IMR-90 (cell line): Measurements from ENCODE around the gene USP6NL. TPM values are rescaled to one million over a fixed set of nuclear protein-coding genes. Genes with fewer than 3 reads are reported as not detected.

Experiments
- ATAC-seq: fragments of 200-7000 bp; cut with Tn5 transposase; 2 replicates; pipeline ENCODE4 v1.9.1; 2020; ENCODE audit warnings: low read depth, mild to moderate bottlenecking, moderate library complexity
- BruUV-seq: library from RNA; stranded (reverse); fragments of 400-500 nt; replicated peaks from 2 replicates; lab custom pipeline; 2021; lab: Mats Ljungman, UMichigan
- CTCF ChIA-PET: fragments of 300-600 bp; formaldehyde crosslinking; extraction: SDS; loops from one replicate; lab custom pipeline; 2021; ENCODE audit warnings: antibody characterized with exemption; lab: Yijun Ruan, JAX
- POLR2A ChIA-PET: fragments of 300-600 bp; sonication (Branson Sonifier 250); formaldehyde crosslinking; loops from one replicate; lab custom pipeline; 2022; ENCODE audit warnings: antibody characterized with exemption; ENCODE audit not compliant: unreplicated experiment; lab: Charles Lee
- DNase-seq: peaks from one replicate; pipeline ENCODE4 v3.0.0; 2013
- H2AFZ ChIP-seq: replicated peaks from 2 replicates; pipeline ENCODE3; 2013; ENCODE audit warnings: low read length, mild to moderate bottlenecking; ENCODE audit not compliant: poor library complexity
- H2AK5ac ChIP-seq: 2 replicates; pipeline ENCODE4 v1.6.1; 2013; ENCODE audit warnings: low read depth, low read length, inconsistent platforms
- H2AK9ac ChIP-seq: replicated peaks from 2 replicates; pipeline ENCODE3; 2013; ENCODE audit warnings: mild to moderate bottlenecking, low read depth, low read length, moderate library complexity; ENCODE audit not compliant: poor library complexity
- H2BK120ac ChIP-seq: 2 replicates; pipeline ENCODE4 v1.6.1; 2013; ENCODE audit warnings: low read depth, low read length, inconsistent platforms
- H2BK15ac ChIP-seq: 3 replicates; pipeline ENCODE4 v1.6.1; 2013; ENCODE audit warnings: low read depth, low read length, inconsistent platforms
- H2BK20ac ChIP-seq: 2 replicates; pipeline ENCODE4 v1.6.1; 2013; ENCODE audit warnings: low read depth, mild to moderate bottlenecking, inconsistent platforms, low read length, moderate library complexity
- H2BK5ac ChIP-seq: 2 replicates; pipeline ENCODE4 v1.6.1; 2013; ENCODE audit warnings: mild to moderate bottlenecking, low read depth, low read length, inconsistent platforms; ENCODE audit not compliant: poor library complexity, severe bottlenecking
- H3K14ac ChIP-seq: replicated peaks from 2 replicates; pipeline ENCODE4 v1.6.1; 2013; ENCODE audit warnings: low read depth, low read length, inconsistent platforms
- H3K18ac ChIP-seq: 2 replicates; pipeline ENCODE4 v1.6.1; 2013; ENCODE audit warnings: low read depth, low read length, control low read depth
- H3K23ac ChIP-seq: 2 replicates; pipeline ENCODE4 v1.6.1; 2013; ENCODE audit warnings: low read depth, low read length, inconsistent platforms
- H3K27ac ChIP-seq: 2 replicates; pipeline ENCODE4 v1.5.1; 2013; ENCODE audit warnings: mild to moderate bottlenecking, control low read depth, low read length; ENCODE audit not compliant: insufficient read depth
- H3K27me3 ChIP-seq: 2 replicates; pipeline ENCODE4 v1.6.1; 2013; ENCODE audit warnings: low read length; ENCODE audit not compliant: control insufficient read depth, insufficient read depth
- H3K36me3 ChIP-seq: 2 replicates; pipeline ENCODE4 v1.6.1; 2013; ENCODE audit warnings: low read length, mixed read lengths; ENCODE audit not compliant: control insufficient read depth, insufficient read depth
- H3K4ac ChIP-seq: 2 replicates; pipeline ENCODE4 v1.6.1; 2013; ENCODE audit warnings: low read depth, low read length, inconsistent platforms
- H3K4me1 ChIP-seq: 2 replicates; pipeline ENCODE4 v1.6.1; 2013; ENCODE audit warnings: low read length, mixed read lengths; ENCODE audit not compliant: control insufficient read depth, insufficient read depth
- H3K4me2 ChIP-seq: 2 replicates; pipeline ENCODE4 v1.6.1; 2013; ENCODE audit warnings: low read depth, mild to moderate bottlenecking, control low read depth, low read length, moderate library complexity
- H3K4me3 ChIP-seq: 2 replicates; pipeline ENCODE4 v1.5.1; 2013; ENCODE audit warnings: low read depth, mild to moderate bottlenecking, control low read depth, low read length, moderate library complexity; ENCODE audit not compliant: insufficient read depth
- H3K56ac ChIP-seq: 2 replicates; pipeline ENCODE4 v1.6.1; 2013; ENCODE audit warnings: low read length, inconsistent platforms; ENCODE audit not compliant: insufficient read depth; ENCODE audit errors: extremely low read depth
- H3K79me1 ChIP-seq, 2 experiments: 2 replicates each; pipeline ENCODE4 v1.6.1; 2013; ENCODE audit warnings: low read length in 2 of 2, inconsistent platforms in 1 of 2, low read depth in 1 of 2
- H3K9ac ChIP-seq: 2 replicates; pipeline ENCODE4 v1.6.1; 2013; ENCODE audit warnings: low read depth, low read length, control low read depth
- H3K9me1 ChIP-seq: 2 replicates; pipeline ENCODE4 v1.6.1; 2013; ENCODE audit warnings: low read length, inconsistent platforms; ENCODE audit not compliant: insufficient read depth
- H3K9me3 ChIP-seq: 2 replicates; pipeline ENCODE4 v1.6.1; 2013; ENCODE audit warnings: low read length; ENCODE audit not compliant: control insufficient read depth, insufficient read depth
- H4K20me1 ChIP-seq: 2 replicates; pipeline ENCODE4 v1.6.1; 2013; ENCODE audit warnings: low read length, inconsistent platforms; ENCODE audit not compliant: insufficient read depth
- H4K5ac ChIP-seq: 2 replicates; pipeline ENCODE4 v1.6.1; 2013; ENCODE audit warnings: mild to moderate bottlenecking, low read depth, low read length, control low read depth
- H4K8ac ChIP-seq, 2 experiments: 2 replicates each; pipeline ENCODE4 v1.6.1; 2013; ENCODE audit warnings: low read depth in 2 of 2, low read length in 2 of 2, control low read depth in 1 of 2, inconsistent platforms in 1 of 2
- H4K91ac ChIP-seq: 2 replicates; pipeline ENCODE4 v1.6.1; 2013; ENCODE audit warnings: low read depth, low read length, inconsistent platforms; ENCODE audit not compliant: insufficient read depth
- CEBPB ChIP-seq: IDR thresholded peaks from 2 replicates; pipeline ENCODE4 v1.6.1; 2012; ENCODE audit warnings: low read depth, low read length, improper control_type of control experiment
- CHD1 ChIP-seq: IDR thresholded peaks from 2 replicates; pipeline ENCODE4 v1.6.1; 2012; ENCODE audit warnings: low read depth, low read length, improper control_type of control experiment
- CTCF ChIP-seq: conservative IDR thresholded peaks from 2 replicates; pipeline ENCODE4 v1.5.1; 2012; ENCODE audit warnings: mild to moderate bottlenecking, low read depth, low read length, improper control_type of control experiment
- FOS ChIP-seq: fragments of 150-350 bp; IDR thresholded peaks from 2 replicates; pipeline ENCODE4 v1.6.1; 2016; ENCODE audit warnings: low read depth, low read length
- MAZ ChIP-seq: IDR thresholded peaks from 2 replicates; pipeline ENCODE4 v1.6.1; 2012; ENCODE audit warnings: low read depth, mild to moderate bottlenecking, low read length, improper control_type of control experiment, moderate library complexity, borderline replicate concordance
- NFE2L2 ChIP-seq: fragments of 150-350 bp; IDR thresholded peaks from 2 replicates; pipeline ENCODE4 v1.6.1; 2016; ENCODE audit warnings: low read depth, mild to moderate bottlenecking, low read length
- POLR2A ChIP-seq: IDR thresholded peaks from 2 replicates; pipeline ENCODE4 v1.6.1; 2012; ENCODE audit warnings: mild to moderate bottlenecking, low read depth, low read length
- RAD21 ChIP-seq: IDR thresholded peaks from 2 replicates; pipeline ENCODE4 v1.6.1; 2012; ENCODE audit warnings: low read length, improper control_type of control experiment
- RCOR1 ChIP-seq: IDR thresholded peaks from 2 replicates; pipeline ENCODE4 v1.6.1; 2012; ENCODE audit warnings: mild to moderate bottlenecking, low read length, improper control_type of control experiment; ENCODE audit not compliant: insufficient replicate concordance
- RFX5 ChIP-seq: IDR thresholded peaks from 2 replicates; pipeline ENCODE4 v1.8.0; 2012; ENCODE audit warnings: low read depth, mild to moderate bottlenecking, low read length, moderate library complexity
- SMC3 ChIP-seq: fragments of 150-350 bp; IDR thresholded peaks from 2 replicates; pipeline ENCODE4 v1.6.1; 2016; ENCODE audit warnings: low read depth, mild to moderate bottlenecking, antibody characterized with exemption, low read length, moderate library complexity
- USF2 ChIP-seq: fragments of 150-350 bp; IDR thresholded peaks from 2 replicates; pipeline ENCODE4 v1.6.1; 2017; ENCODE audit warnings: mild to moderate bottlenecking, antibody characterized with exemption, low read length, low read depth
- WGBS, 2 experiments: methylation state at CpG; one replicate each; pipeline versions ENCODE4 v1.1.5 to v1.1.7; 2013; ENCODE audit warnings: missing lambda C conversion rate in 2 of 2; ENCODE audit not compliant: insufficient read length in 1 of 2; ENCODE audit errors: extremely low coverage in 2 of 2; 5-methylcytosine and 5-hydroxymethylcytosine counted together
- dilution Hi-C: fragments of 300-500 bp; cut with HindIII; formaldehyde crosslinking; loops from one replicate; pipeline ENCODE4 v1.14.3; 2018; ENCODE audit warnings: low sequenced_read_pairs; ENCODE audit not compliant: unreplicated experiment
- in situ Hi-C: fragments of 300-500 bp; cut with MboI; formaldehyde crosslinking; loops from 3 replicates; pipeline ENCODE4 v1.14.3; 2019; ENCODE audit warnings: low sequenced_read_pairs, inconsistent platforms, mixed read lengths
- intact Hi-C: fragments of 100-400 bp; cut with micrococcal nuclease; formaldehyde crosslinking; loops from 2 replicates; pipeline ENCODE4 v1.10.0; 2022
- polyA plus RNA-seq, 3 experiments: library from polyadenylated mRNA; depleted of rRNA; stranded (reverse); fragments of >200 nt; gene quantifications; 2 replicates each; pipeline ENCODE4 v1.2.3, GENCODE V29; 2012; ENCODE audit warnings: low replicate concordance in 1 of 3
- total RNA-seq: library from RNA; depleted of rRNA; stranded (reverse); fragments of >200 nt; gene quantifications from 2 replicates; pipeline ENCODE4 v1.2.3, GENCODE V29; 2012

Gene USP6NL
- total and polyA plus RNA-seq, 2 of the 4 experiments (the other 2 are of a cell fraction), result 7.8 to 9.1 TPM

GRCh38 chr10:11425676-11426075, 185.8 kb downstream of the USP6NL start:
- ATAC-seq (no peak), DNase-seq (no peak)
- no peak overlapping the region for H3K14ac ChIP-seq
- no peak overlapping the region for H2BK15ac ChIP-seq
- no peak overlapping the region for H3K4me2 ChIP-seq
- POLR2A ChIA-PET, result no interaction called here
- no peak overlapping the region for H2BK20ac ChIP-seq
- in situ Hi-C loops, result no loop called here
- H3K79me1 ChIP-seq, result no peaks in the 10 kb centered on the region
- H2AFZ ChIP-seq, result no peak overlapping the region
- H2AK5ac ChIP-seq, result no peak overlapping the region
- dilution Hi-C loops, result no loop called here
- H4K91ac ChIP-seq, result no peak overlapping the region
- H3K4ac ChIP-seq, result no peak overlapping the region
- TF ChIP-seq CTCF (no peak), CHD1 (no peak), RFX5 (no peak), NFE2L2 (no peak), RCOR1 (no peak), POLR2A (no peak), CEBPB (no peak), FOS (no peak), MAZ (no peak), SMC3 (no peak), RAD21 (no peak), USF2 (no peak)
- no peak overlapping the region for H3K23ac ChIP-seq
- H3K9me3 ChIP-seq, result peaks cover 2% of the 10 kb centered on the region; the same call in 1 of the 2 replicates
- H2BK5ac ChIP-seq, result no peak overlapping the region
- no peak overlapping the region for H4K8ac ChIP-seq
- no peaks in the 10 kb centered on the region for H4K20me1 ChIP-seq
- CTCF ChIA-PET, result no interaction called here
- H2BK120ac ChIP-seq, result no peak overlapping the region
- H3K18ac ChIP-seq, result no peak overlapping the region
- no peak overlapping the region for H3K27ac ChIP-seq
- H3K9ac ChIP-seq, result no peak overlapping the region
- WGBS, 2 experiments, result no CpG with 5 or more reads among the region's 2 CpGs
- BruUV-seq, result no TSS peak
- H3K36me3 ChIP-seq, result no peaks in the 10 kb centered on the region
- H3K27me3 ChIP-seq, result no peaks in the 10 kb centered on the region; the same call in 1 of the 2 replicates
- no peak overlapping the region for H3K4me3 ChIP-seq
- H3K56ac ChIP-seq, result no peak overlapping the region
- no peak overlapping the region for H4K5ac ChIP-seq
- no peak overlapping the region for H2AK9ac ChIP-seq
- intact Hi-C loops, result no loop called here
- H3K4me1 ChIP-seq, result no peaks in the 10 kb centered on the region
- H3K9me1 ChIP-seq, result no peaks in the 10 kb centered on the region
